Vagina (tissue), 2 donors: ENCODE results near the gene PRKAG2.

Source experiments
- CTCF ChIP-seq, 3 experiments: fragments of 450-650 bp in 2 of 3; fragments of 200-600 bp in 1 of 3; sonication (generic) in 1 of 3; IDR thresholded peaks; one replicate each; pipeline ENCODE4 v1.5.1; 2017 to 2019; ENCODE audit warnings: antibody characterized with exemption in 3 of 3, mild to moderate bottlenecking in 2 of 3, moderate library complexity in 2 of 3
- POLR2AphosphoS5 ChIP-seq, 2 donors: sonication (generic); formaldehyde crosslinking; IDR thresholded peaks; one replicate each; pipeline ENCODE4 v1.9.0; 2017; ENCODE audit warnings: antibody characterized with exemption in 2 of 2, mild to moderate bottlenecking in 2 of 2, low read depth in 1 of 2; ENCODE audit not compliant: insufficient read depth in 1 of 2

- TF ChIP-seq POLR2AphosphoS5 (IDR thresholded peaks at IDR 0.05; ENCODE audit: insufficient read depth in 1 of 2, low read depth in 1 of 2) (no peak), CTCF (IDR thresholded peaks at IDR 0.05) (no peak)
Measured at GRCh38 chr7:151565541-151565940, 311.4 kb downstream of the PRKAG2 start.
